ENCODE results near the gene SOAT2.

DNA sequence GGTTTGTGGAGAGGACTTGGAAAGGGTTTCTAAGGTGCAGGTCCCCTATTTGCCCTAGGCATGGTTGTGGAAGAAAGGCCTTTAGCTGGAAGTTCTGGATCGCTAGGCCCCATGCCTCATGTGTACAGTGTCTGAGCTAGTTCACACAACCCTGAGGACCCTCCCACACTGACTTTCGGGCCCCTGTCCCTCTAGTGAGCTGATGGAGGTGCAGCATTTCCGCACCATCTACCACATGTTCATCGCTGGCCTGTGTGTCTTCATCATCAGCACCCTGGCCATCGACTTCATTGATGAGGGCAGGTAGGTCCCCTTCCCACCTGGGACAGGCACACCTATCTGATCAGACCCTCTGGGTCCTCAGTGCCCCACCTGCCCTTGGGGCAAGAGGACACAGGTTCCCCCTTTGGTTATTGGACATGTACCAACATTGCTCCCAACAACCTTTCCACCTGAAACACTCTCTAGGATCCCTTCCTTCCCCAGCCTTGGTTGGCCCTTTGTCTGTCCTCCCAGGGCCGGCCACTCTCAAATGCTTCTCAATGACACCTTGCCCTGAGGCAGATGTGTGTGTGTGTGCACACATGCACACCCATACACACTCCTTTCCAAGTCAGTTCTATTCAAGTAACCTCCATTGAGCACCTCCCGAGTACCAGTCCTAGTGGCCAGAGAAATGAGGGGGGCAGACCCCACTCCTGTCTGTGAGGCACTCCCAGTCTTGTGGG is 2.6 kb downstream of the SOAT2 start:
- TF ChIP-seq, protein P1, sequence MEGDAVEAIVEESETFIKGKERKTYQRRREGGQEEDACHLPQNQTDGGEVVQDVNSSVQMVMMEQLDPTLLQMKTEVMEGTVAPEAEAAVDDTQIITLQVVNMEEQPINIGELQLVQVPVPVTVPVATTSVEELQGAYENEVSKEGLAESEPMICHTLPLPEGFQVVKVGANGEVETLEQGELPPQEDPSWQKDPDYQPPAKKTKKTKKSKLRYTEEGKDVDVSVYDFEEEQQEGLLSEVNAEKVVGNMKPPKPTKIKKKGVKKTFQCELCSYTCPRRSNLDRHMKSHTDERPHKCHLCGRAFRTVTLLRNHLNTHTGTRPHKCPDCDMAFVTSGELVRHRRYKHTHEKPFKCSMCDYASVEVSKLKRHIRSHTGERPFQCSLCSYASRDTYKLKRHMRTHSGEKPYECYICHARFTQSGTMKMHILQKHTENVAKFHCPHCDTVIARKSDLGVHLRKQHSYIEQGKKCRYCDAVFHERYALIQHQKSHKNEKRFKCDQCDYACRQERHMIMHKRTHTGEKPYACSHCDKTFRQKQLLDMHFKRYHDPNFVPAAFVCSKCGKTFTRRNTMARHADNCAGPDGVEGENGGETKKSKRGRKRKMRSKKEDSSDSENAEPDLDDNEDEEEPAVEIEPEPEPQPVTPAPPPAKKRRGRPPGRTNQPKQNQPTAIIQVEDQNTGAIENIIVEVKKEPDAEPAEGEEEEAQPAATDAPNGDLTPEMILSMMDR (IDR thresholded peaks at IDR 0.05) = no peak
- TF ChIP-seq POLR2A (IDR thresholded peaks at IDR 0.05) = no peak
